Activated naive CD4-positive, alpha-beta T cell treated with anti-CD3 and anti-CD28 coated beads, Interleukin-2, amount 10 ng/mL, durations not matched to agents 7 days and 5 days (primary cell): ENCODE results near the gene PPP4R1.

Experiments
- CTCF ChIA-PET: fragments of 350-600 bp; sonication (Branson Sonifier 250); formaldehyde crosslinking; loops from one replicate; lab custom pipeline; 2021; ENCODE audit warnings: antibody characterized with exemption; lab: Charles Lee
- DNase-seq: peaks from one replicate; pipeline ENCODE4 v3.0.0-alpha.2; 2020
- H3K27ac Mint-ChIP-seq: one replicate; pipeline ENCODE4 v1.8.0; 2021; ENCODE audit warnings: mild to moderate bottlenecking, moderate library complexity, mixed read lengths
- H3K27me3 Mint-ChIP-seq: one replicate; pipeline ENCODE4 v1.8.0; 2021; ENCODE audit warnings: mild to moderate bottlenecking, mixed read lengths
- H3K36me3 Mint-ChIP-seq: one replicate; pipeline ENCODE4 v1.8.0; 2021; ENCODE audit warnings: mixed read lengths
- H3K4me1 Mint-ChIP-seq: one replicate; pipeline ENCODE4 v1.8.0; 2021; ENCODE audit warnings: mixed read lengths
- H3K4me3 Mint-ChIP-seq: one replicate; pipeline ENCODE4 v1.8.0; 2021; ENCODE audit warnings: mild to moderate bottlenecking, moderate library complexity, mixed read lengths
- H3K9me3 Mint-ChIP-seq: one replicate; pipeline ENCODE4 v1.8.0; 2021; ENCODE audit warnings: mixed read lengths

The PPP4R1 gene

GRCh38 chr18:9614401-9615279, at the start of gene PPP4R1:
Gene PPP4R1 (minus strand): TSS chr18:9614559. CDS start chr18:9614484, 75 bp downstream.
- peak within 1 kb of the TSS; percentile 92 for H3K27ac Mint-ChIP-seq
- no peaks in the 10 kb centered on the region for H3K9me3 Mint-ChIP-seq
- peaks cover 8% of the 10 kb centered on the region for H3K27me3 Mint-ChIP-seq
- peak within 1 kb of the TSS; percentile 89 for H3K4me3 Mint-ChIP-seq
- CTCF ChIA-PET = no interaction called here
- peak; percentile 81 for DNase-seq
- H3K36me3 Mint-ChIP-seq = peaks cover 15% of the 10 kb centered on the region
- peaks cover 50% of the 10 kb centered on the region for H3K4me1 Mint-ChIP-seq

- CTCF ChIA-PET = no interaction called here
These were observed 49.0 kb upstream of the PPP4R1 start for GRCh38 chr18:9663377-9663776.

GRCh38 chr18:9661564-9661963, 47.2 kb upstream of the PPP4R1 start:
- no peak overlapping the region for H3K4me3 Mint-ChIP-seq
- CTCF ChIA-PET = interaction anchor here (1.1 kb wide), 1 partner anchor 87 kb away, joined by 4 read pairs; no protein-coding TSS in a partner anchor
- peaks cover 7% of the 10 kb centered on the region for H3K27me3 Mint-ChIP-seq
- H3K9me3 Mint-ChIP-seq = no peaks in the 10 kb centered on the region
- no peaks in the 10 kb centered on the region for H3K4me1 Mint-ChIP-seq
- H3K27ac Mint-ChIP-seq = no peak overlapping the region
- no peaks in the 10 kb centered on the region for H3K36me3 Mint-ChIP-seq
- no peak for DNase-seq

More at GRCh38 chr18:9663377-9663776, 49.0 kb upstream of the PPP4R1 start:
- no peaks in the 10 kb centered on the region for H3K9me3 Mint-ChIP-seq
- no peak overlapping the region for H3K4me3 Mint-ChIP-seq
- H3K4me1 Mint-ChIP-seq = no peaks in the 10 kb centered on the region
- peaks cover 12% of the 10 kb centered on the region for H3K27me3 Mint-ChIP-seq
- no peak overlapping the region for H3K27ac Mint-ChIP-seq
- DNase-seq = no peak
- H3K36me3 Mint-ChIP-seq = no peaks in the 10 kb centered on the region

- Mint-ChIP-seq H3K27me3 (peaks cover 7% of the 10 kb centered on the region), H3K4me1 (no peaks in the 10 kb centered on the region), H3K27ac (no peak overlapping the region), H3K9me3 (no peaks in the 10 kb centered on the region), H3K36me3 (no peaks in the 10 kb centered on the region), H3K4me3 (no peak overlapping the region)
- DNase-seq = no peak
- CTCF ChIA-PET = no interaction called here
These were observed 45.4 kb upstream of the PPP4R1 start for GRCh38 chr18:9659499-9660375.

- H3K4me3 Mint-ChIP-seq = no peak overlapping the region
- H3K4me1 Mint-ChIP-seq = no peaks in the 10 kb centered on the region
- no peaks in the 10 kb centered on the region for H3K36me3 Mint-ChIP-seq
- H3K27me3 Mint-ChIP-seq = peaks cover 4% of the 10 kb centered on the region
- H3K27ac Mint-ChIP-seq = no peak overlapping the region
- CTCF ChIA-PET = no interaction called here
- no peak for DNase-seq
- H3K9me3 Mint-ChIP-seq = no peaks in the 10 kb centered on the region
These were observed 43.8 kb upstream of the PPP4R1 start for GRCh38 chr18:9658087-9658641.

- no peaks in the 10 kb centered on the region for H3K9me3 Mint-ChIP-seq
- no peak overlapping the region for H3K27ac Mint-ChIP-seq
- H3K27me3 Mint-ChIP-seq = peaks cover 4% of the 10 kb centered on the region
- CTCF ChIA-PET = no interaction called here
- H3K4me1 Mint-ChIP-seq = no peaks in the 10 kb centered on the region
- no peak overlapping the region for H3K4me3 Mint-ChIP-seq
- DNase-seq = no peak
- no peaks in the 10 kb centered on the region for H3K36me3 Mint-ChIP-seq
These were observed 40.9 kb upstream of the PPP4R1 start for GRCh38 chr18:9655232-9655767.

GRCh38 chr18:9653390-9653789, 39.0 kb upstream of the PPP4R1 start:
- Mint-ChIP-seq H3K27ac (no peak overlapping the region), H3K9me3 (no peaks in the 10 kb centered on the region), H3K4me3 (no peak overlapping the region), H3K4me1 (no peaks in the 10 kb centered on the region), H3K27me3 (no peaks in the 10 kb centered on the region), H3K36me3 (no peaks in the 10 kb centered on the region)
- CTCF ChIA-PET = no interaction called here
- no peak for DNase-seq

- H3K4me1 Mint-ChIP-seq = no peaks in the 10 kb centered on the region
- H3K27ac Mint-ChIP-seq = no peak overlapping the region
- H3K27me3 Mint-ChIP-seq = peaks cover 4% of the 10 kb centered on the region
- H3K36me3 Mint-ChIP-seq = no peaks in the 10 kb centered on the region
- CTCF ChIA-PET = no interaction called here
- no peaks in the 10 kb centered on the region for H3K9me3 Mint-ChIP-seq
- H3K4me3 Mint-ChIP-seq = no peak overlapping the region
- DNase-seq = no peak
These were observed 34.8 kb upstream of the PPP4R1 start for GRCh38 chr18:9649164-9649540.

GRCh38 chr18:9648431-9649163, 34.2 kb upstream of the PPP4R1 start:
- CTCF ChIA-PET = no interaction called here
- no peak for DNase-seq
- Mint-ChIP-seq H3K9me3 (no peaks in the 10 kb centered on the region), H3K27me3 (peaks cover 4% of the 10 kb centered on the region), H3K4me3 (no peak overlapping the region), H3K4me1 (no peaks in the 10 kb centered on the region), H3K36me3 (no peaks in the 10 kb centered on the region), H3K27ac (no peak overlapping the region)

- no peak overlapping the region for H3K4me3 Mint-ChIP-seq
- CTCF ChIA-PET = no interaction called here
- no peak for DNase-seq
These were observed 33.4 kb upstream of the PPP4R1 start for GRCh38 chr18:9647496-9648323.

GRCh38 chr18:9643549-9643948, 29.2 kb upstream of the PPP4R1 start:
- Mint-ChIP-seq H3K27me3 (peaks cover 11% of the 10 kb centered on the region), H3K9me3 (no peaks in the 10 kb centered on the region), H3K4me3 (no peak overlapping the region), H3K4me1 (no peaks in the 10 kb centered on the region), H3K27ac (no peak overlapping the region), H3K36me3 (no peaks in the 10 kb centered on the region)
- DNase-seq = no peak
- CTCF ChIA-PET = no interaction called here

More at GRCh38 chr18:9647496-9648323, 33.4 kb upstream of the PPP4R1 start:
- no peaks in the 10 kb centered on the region for H3K9me3 Mint-ChIP-seq
- H3K36me3 Mint-ChIP-seq = no peaks in the 10 kb centered on the region
- H3K27ac Mint-ChIP-seq = no peak overlapping the region
- H3K4me1 Mint-ChIP-seq = no peaks in the 10 kb centered on the region
- H3K27me3 Mint-ChIP-seq = peaks cover 4% of the 10 kb centered on the region

GRCh38 chr18:9642799-9643462, 28.6 kb upstream of the PPP4R1 start:
- CTCF ChIA-PET = no interaction called here
- H3K27me3 Mint-ChIP-seq = peaks cover 10% of the 10 kb centered on the region
- no peak overlapping the region for H3K4me3 Mint-ChIP-seq
- no peaks in the 10 kb centered on the region for H3K9me3 Mint-ChIP-seq
- DNase-seq = no peak
- peak overlapping the region; percentile 45 for H3K27ac Mint-ChIP-seq
- H3K36me3 Mint-ChIP-seq = no peaks in the 10 kb centered on the region
- H3K4me1 Mint-ChIP-seq = no peaks in the 10 kb centered on the region
